Measurements from ENCODE around the gene OTULIN. TPM values are rescaled to one million over a fixed set of nuclear protein-coding genes. Genes with fewer than 3 reads are reported as not detected.

Gene OTULIN
- total and polyA plus RNA-seq, 2 of the 13 experiments (the other 11 are each of a cell fraction or from before 2014, with no cell fraction given): 7.0 to 34.8 TPM

GRCh38 chr5:14640765-14641164 lies 23.8 kb upstream of the OTULIN start:
- Histone ChIP-seq H3K4me2 (ENCODE audit: low read depth, low read length) (no peak overlapping the region), H3K9ac (ENCODE audit: insufficient read depth, low read depth, low read length) (no peak overlapping the region), H2AFZ (ENCODE audit: low read length) (no peak overlapping the region), H3K27ac (ENCODE audit: extremely low read length, insufficient read depth, low read length) (no peak overlapping the region), H3K9me3 (ENCODE audit: low read length) (no peaks in the 10 kb centered on the region), H3K36me3 (replicated peaks in 1 of 2; ENCODE audit: control insufficient read depth in 1 of 2, insufficient read depth in 2 of 2, low read length in 2 of 2) (no peaks in the 10 kb centered on the region), H3K27me3 (ENCODE audit: control insufficient read depth in 1 of 2, insufficient read depth in 2 of 2, low read length in 2 of 2) (no peaks in the 10 kb centered on the region; a peak in 1 of 5 replicates), H3K4me3 (replicated peaks in 1 of 3; ENCODE audit: insufficient read depth in 1 of 3, low read depth in 2 of 3, low read length in 3 of 3) (no peak overlapping the region), H4K20me1 (ENCODE audit: insufficient read depth, low read length) (no peaks in the 10 kb centered on the region), H3K79me2 (ENCODE audit: insufficient read depth, low read length) (no peaks in the 10 kb centered on the region), H3K4me1 (ENCODE audit: insufficient read depth, low read length) (no peaks in the 10 kb centered on the region)
- no peak for TF ChIP-seq ZNF670 (CRISPR knock-in tag; IDR thresholded peaks at IDR 0.05; ENCODE audit: borderline replicate concordance)
- no peak for TF ChIP-seq HNF1B (CRISPR knock-in tag; IDR thresholded peaks at IDR 0.05)
- CTCF ChIA-PET (ENCODE audit: low intra/inter-chr PET ratio, low total read pairs): no interaction called here
- intact Hi-C loops (cut with micrococcal nuclease; ENCODE audit: unreplicated experiment) (no loop called here), in situ Hi-C loops (cut with HindIII; ENCODE audit: extremely low pct_ligation_motif_present, low pct_unique_long_range_greater_than_20kb) (loop anchor here (10.0 kb wide), 1 partner anchor 656 kb away; no protein-coding TSS in a partner anchor)
- WGBS (ENCODE audit: low lambda C conversion rate): 36% methylated on average over 10 of the region's 10 CpGs
- FAIRE-seq (no peak), DNase-seq (ENCODE audit: low spot score) (no peak), ATAC-seq (no peak)
- POLR2A ChIA-PET: no interaction called here
- no TSS peak for BruUV-seq (replicated peaks)

GRCh38 chr5:14644623-14645237 lies 19.8 kb upstream of the OTULIN start:
- no peak overlapping the region for H2AFZ ChIP-seq (ENCODE audit: low read length)
- no peak overlapping the region for H3K4me2 ChIP-seq (ENCODE audit: low read depth, low read length)
- WGBS (ENCODE audit: low lambda C conversion rate): 8% methylated on average over 1 of the region's 1 CpG
- ChIA-PET CTCF (ENCODE audit: low intra/inter-chr PET ratio, low total read pairs) (no interaction called here), POLR2A (no interaction called here)
- no peaks in the 10 kb centered on the region for H4K20me1 ChIP-seq (ENCODE audit: insufficient read depth, low read length)
- no TSS peak for BruUV-seq (replicated peaks)
- H3K4me3 ChIP-seq (replicated peaks in 1 of 3; ENCODE audit: insufficient read depth in 1 of 3, low read depth in 2 of 3, low read length in 3 of 3): no peak overlapping the region
- no peak overlapping the region for H3K9ac ChIP-seq (ENCODE audit: insufficient read depth, low read depth, low read length)
- DNase-seq (ENCODE audit: low spot score) (no peak), FAIRE-seq (no peak), ATAC-seq (no peak)
- no peaks in the 10 kb centered on the region for H3K9me3 ChIP-seq (ENCODE audit: low read length)
- H3K27me3 ChIP-seq (ENCODE audit: control insufficient read depth in 1 of 2, insufficient read depth in 2 of 2, low read length in 2 of 2): no peaks in the 10 kb centered on the region; a peak in 1 of 5 replicates
- intact Hi-C loops (cut with micrococcal nuclease; ENCODE audit: unreplicated experiment) (loop anchor here (5.0 kb wide), 1 partner anchor 1868 kb away; no protein-coding TSS in a partner anchor), in situ Hi-C loops (cut with HindIII; ENCODE audit: extremely low pct_ligation_motif_present, low pct_unique_long_range_greater_than_20kb) (loop anchor here (5.0 to 10.0 kb wide), 2 partner anchors 247 to 660 kb away; no protein-coding TSS in a partner anchor)
- H3K36me3 ChIP-seq (replicated peaks in 1 of 2; ENCODE audit: control insufficient read depth in 1 of 2, insufficient read depth in 2 of 2, low read length in 2 of 2): no peaks in the 10 kb centered on the region
- H3K79me2 ChIP-seq (ENCODE audit: insufficient read depth, low read length): no peaks in the 10 kb centered on the region
- H3K4me1 ChIP-seq (ENCODE audit: insufficient read depth, low read length): no peaks in the 10 kb centered on the region
- H3K27ac ChIP-seq (ENCODE audit: extremely low read length, insufficient read depth, low read length): no peak overlapping the region
- TF ChIP-seq ZNF225 (CRISPR knock-in tag; IDR thresholded peaks at IDR 0.05) (no peak), ARID5B (CRISPR knock-in tag; IDR thresholded peaks at IDR 0.05) (no peak), BCL3 (CRISPR knock-in tag; IDR thresholded peaks at IDR 0.05) (no peak), ZBTB2 (CRISPR knock-in tag; IDR thresholded peaks at IDR 0.05; ENCODE audit: low read depth) (no peak), RAD51 (IDR thresholded peaks at IDR 0.05; ENCODE audit: borderline replicate concordance) (no peak), ZNF790 (CRISPR knock-in tag; IDR thresholded peaks at IDR 0.05; ENCODE audit: borderline replicate concordance) (no peak), SRF (IDR thresholded peaks at IDR 0.05; ENCODE audit: low read depth, low read length) (no peak)

All from HepG2 (cell line).